ENCODE data around the gene HAVCR1.

The HAVCR1 gene

DNA sequence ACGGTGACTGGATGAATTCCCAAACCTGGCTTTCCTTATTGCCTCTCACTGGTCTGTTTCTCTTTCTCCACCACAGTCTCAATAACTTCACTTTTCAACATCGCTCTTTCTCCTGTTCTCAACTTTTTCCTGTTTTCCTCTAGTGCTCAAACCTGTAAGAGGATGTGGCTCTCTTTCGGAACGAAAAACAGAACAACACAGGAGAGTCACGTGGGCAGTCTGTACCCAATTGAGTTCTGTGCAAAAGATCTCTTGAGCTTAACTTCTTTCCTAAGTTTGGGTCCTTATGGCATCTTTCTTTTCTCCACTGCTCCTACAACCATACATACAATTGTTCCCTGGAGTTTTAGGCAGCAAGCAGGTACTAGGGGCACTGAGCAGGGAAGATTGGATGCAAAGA lies 8.9 kb downstream of the HAVCR1 start:
- TF ChIP-seq, protein P1, sequence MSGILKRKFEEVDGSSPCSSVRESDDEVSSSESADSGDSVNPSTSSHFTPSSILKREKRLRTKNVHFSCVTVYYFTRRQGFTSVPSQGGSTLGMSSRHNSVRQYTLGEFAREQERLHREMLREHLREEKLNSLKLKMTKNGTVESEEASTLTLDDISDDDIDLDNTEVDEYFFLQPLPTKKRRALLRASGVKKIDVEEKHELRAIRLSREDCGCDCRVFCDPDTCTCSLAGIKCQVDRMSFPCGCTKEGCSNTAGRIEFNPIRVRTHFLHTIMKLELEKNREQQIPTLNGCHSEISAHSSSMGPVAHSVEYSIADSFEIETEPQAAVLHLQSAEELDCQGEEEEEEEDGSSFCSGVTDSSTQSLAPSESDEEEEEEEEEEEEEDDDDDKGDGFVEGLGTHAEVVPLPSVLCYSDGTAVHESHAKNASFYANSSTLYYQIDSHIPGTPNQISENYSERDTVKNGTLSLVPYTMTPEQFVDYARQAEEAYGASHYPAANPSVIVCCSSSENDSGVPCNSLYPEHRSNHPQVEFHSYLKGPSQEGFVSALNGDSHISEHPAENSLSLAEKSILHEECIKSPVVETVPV (CRISPR knock-in tag; IDR thresholded peaks at IDR 0.05) = no peak
- TF ChIP-seq ZNF8 (CRISPR knock-in tag; IDR thresholded peaks at IDR 0.05) (no peak), ESRRG (CRISPR knock-in tag; IDR thresholded peaks at IDR 0.05) (no peak), SNAI2 (CRISPR knock-in tag; IDR thresholded peaks at IDR 0.05) (no peak), ZNF565 (CRISPR knock-in tag; conservative IDR thresholded peaks at IDR 0.05; ENCODE audit: low read depth) (no peak), GLIS3 (CRISPR knock-in tag; IDR thresholded peaks at IDR 0.05) (no peak), ZFP3 (CRISPR knock-in tag; IDR thresholded peaks at IDR 0.05) (no peak), ZFP30 (CRISPR knock-in tag; IDR thresholded peaks at IDR 0.05) (no peak), RARB (CRISPR knock-in tag; IDR thresholded peaks at IDR 0.05) (no peak), TOX (CRISPR knock-in tag; IDR thresholded peaks at IDR 0.05; ENCODE audit: borderline replicate concordance) (no peak), ISL1 (CRISPR knock-in tag; IDR thresholded peaks at IDR 0.05) (no peak), ARNTL (CRISPR knock-in tag; IDR thresholded peaks at IDR 0.05; ENCODE audit: borderline replicate concordance, low read depth) (no peak)
- TF ChIP-seq, protein P2, sequence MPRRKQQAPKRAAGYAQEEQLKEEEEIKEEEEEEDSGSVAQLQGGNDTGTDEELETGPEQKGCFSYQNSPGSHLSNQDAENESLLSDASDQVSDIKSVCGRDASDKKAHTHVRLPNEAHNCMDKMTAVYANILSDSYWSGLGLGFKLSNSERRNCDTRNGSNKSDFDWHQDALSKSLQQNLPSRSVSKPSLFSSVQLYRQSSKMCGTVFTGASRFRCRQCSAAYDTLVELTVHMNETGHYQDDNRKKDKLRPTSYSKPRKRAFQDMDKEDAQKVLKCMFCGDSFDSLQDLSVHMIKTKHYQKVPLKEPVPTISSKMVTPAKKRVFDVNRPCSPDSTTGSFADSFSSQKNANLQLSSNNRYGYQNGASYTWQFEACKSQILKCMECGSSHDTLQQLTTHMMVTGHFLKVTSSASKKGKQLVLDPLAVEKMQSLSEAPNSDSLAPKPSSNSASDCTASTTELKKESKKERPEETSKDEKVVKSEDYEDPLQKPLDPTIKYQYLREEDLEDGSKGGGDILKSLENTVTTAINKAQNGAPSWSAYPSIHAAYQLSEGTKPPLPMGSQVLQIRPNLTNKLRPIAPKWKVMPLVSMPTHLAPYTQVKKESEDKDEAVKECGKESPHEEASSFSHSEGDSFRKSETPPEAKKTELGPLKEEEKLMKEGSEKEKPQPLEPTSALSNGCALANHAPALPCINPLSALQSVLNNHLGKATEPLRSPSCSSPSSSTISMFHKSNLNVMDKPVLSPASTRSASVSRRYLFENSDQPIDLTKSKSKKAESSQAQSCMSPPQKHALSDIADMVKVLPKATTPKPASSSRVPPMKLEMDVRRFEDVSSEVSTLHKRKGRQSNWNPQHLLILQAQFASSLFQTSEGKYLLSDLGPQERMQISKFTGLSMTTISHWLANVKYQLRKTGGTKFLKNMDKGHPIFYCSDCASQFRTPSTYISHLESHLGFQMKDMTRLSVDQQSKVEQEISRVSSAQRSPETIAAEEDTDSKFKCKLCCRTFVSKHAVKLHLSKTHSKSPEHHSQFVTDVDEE (CRISPR knock-in tag; IDR thresholded peaks at IDR 0.05) = no peak
- TF ChIP-seq, protein P3, sequence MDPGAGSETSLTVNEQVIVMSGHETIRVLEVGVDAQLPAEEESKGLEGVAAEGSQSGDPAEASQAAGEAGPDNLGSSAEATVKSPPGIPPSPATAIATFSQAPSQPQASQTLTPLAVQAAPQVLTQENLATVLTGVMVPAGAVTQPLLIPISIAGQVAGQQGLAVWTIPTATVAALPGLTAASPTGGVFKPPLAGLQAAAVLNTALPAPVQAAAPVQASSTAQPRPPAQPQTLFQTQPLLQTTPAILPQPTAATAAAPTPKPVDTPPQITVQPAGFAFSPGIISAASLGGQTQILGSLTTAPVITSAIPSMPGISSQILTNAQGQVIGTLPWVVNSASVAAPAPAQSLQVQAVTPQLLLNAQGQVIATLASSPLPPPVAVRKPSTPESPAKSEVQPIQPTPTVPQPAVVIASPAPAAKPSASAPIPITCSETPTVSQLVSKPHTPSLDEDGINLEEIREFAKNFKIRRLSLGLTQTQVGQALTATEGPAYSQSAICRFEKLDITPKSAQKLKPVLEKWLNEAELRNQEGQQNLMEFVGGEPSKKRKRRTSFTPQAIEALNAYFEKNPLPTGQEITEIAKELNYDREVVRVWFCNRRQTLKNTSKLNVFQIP (CRISPR knock-in tag; IDR thresholded peaks at IDR 0.05; ENCODE audit: borderline replicate concordance, low read depth) = no peak
- TF ChIP-seq, protein P4, sequence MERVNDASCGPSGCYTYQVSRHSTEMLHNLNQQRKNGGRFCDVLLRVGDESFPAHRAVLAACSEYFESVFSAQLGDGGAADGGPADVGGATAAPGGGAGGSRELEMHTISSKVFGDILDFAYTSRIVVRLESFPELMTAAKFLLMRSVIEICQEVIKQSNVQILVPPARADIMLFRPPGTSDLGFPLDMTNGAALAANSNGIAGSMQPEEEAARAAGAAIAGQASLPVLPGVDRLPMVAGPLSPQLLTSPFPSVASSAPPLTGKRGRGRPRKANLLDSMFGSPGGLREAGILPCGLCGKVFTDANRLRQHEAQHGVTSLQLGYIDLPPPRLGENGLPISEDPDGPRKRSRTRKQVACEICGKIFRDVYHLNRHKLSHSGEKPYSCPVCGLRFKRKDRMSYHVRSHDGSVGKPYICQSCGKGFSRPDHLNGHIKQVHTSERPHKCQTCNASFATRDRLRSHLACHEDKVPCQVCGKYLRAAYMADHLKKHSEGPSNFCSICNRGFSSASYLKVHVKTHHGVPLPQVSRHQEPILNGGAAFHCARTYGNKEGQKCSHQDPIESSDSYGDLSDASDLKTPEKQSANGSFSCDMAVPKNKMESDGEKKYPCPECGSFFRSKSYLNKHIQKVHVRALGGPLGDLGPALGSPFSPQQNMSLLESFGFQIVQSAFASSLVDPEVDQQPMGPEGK (CRISPR knock-in tag; IDR thresholded peaks at IDR 0.05; ENCODE audit: borderline replicate concordance) = no peak
- no peak for ATAC-seq

DNA sequence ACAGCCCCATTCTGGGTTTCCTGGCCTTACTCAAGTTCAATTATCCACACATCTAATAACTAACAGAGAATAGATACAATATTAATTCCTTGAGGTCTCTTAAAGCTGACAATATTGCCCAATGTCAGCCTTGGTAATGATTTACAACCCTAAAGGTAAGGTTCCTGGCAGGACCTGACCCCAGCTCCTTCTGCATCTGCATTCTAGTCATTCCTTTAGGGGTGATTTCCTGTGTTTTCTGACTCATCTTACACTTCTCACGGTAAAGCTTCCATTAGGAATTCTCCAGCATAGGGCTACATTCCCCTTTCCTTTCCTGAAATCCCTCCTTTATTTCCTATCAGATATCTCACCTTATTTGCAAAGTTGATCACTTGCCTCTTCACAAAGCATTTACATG lies 9.3 kb downstream of the HAVCR1 start:
- TF ChIP-seq, protein P2 (CRISPR knock-in tag; IDR thresholded peaks at IDR 0.05) = no peak
- TF ChIP-seq TCF4 (CRISPR knock-in tag; IDR thresholded peaks at IDR 0.05; ENCODE audit: borderline replicate concordance) (no peak), BACH2 (CRISPR knock-in tag; IDR thresholded peaks at IDR 0.05; ENCODE audit: borderline replicate concordance) (no peak), OSR1 (CRISPR knock-in tag; IDR thresholded peaks at IDR 0.05) (no peak), TOX (CRISPR knock-in tag; IDR thresholded peaks at IDR 0.05; ENCODE audit: borderline replicate concordance) (no peak)
- TF ChIP-seq, protein P5, sequence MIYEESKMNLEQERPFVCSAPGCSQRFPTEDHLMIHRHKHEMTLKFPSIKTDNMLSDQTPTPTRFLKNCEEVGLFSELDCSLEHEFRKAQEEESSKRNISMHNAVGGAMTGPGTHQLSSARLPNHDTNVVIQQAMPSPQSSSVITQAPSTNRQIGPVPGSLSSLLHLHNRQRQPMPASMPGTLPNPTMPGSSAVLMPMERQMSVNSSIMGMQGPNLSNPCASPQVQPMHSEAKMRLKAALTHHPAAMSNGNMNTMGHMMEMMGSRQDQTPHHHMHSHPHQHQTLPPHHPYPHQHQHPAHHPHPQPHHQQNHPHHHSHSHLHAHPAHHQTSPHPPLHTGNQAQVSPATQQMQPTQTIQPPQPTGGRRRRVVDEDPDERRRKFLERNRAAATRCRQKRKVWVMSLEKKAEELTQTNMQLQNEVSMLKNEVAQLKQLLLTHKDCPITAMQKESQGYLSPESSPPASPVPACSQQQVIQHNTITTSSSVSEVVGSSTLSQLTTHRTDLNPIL (CRISPR knock-in tag; IDR thresholded peaks at IDR 0.05; ENCODE audit: low read depth) = no peak
- TF ChIP-seq, protein P1 (CRISPR knock-in tag; IDR thresholded peaks at IDR 0.05) = no peak
- TF ChIP-seq, protein P3 (CRISPR knock-in tag; IDR thresholded peaks at IDR 0.05; ENCODE audit: borderline replicate concordance, low read depth) = no peak
- no peak for ATAC-seq
